Left cardiac atrium (tissue), 4 donors: ENCODE measurements around the gene TLE6. TPM values are rescaled to one million over a fixed set of nuclear protein-coding genes. Genes with fewer than 3 reads are reported as not detected.
"Not testable (repeated sequence)": the region's sequence is repeated elsewhere in the genome, so short reads cannot be mapped to it uniquely, and the experiment has no call there.

Experiments
- ATAC-seq, 2 donors: fragments of 200-7000 bp; cut with Tn5 transposase; one replicate each; pipeline ENCODE4 v1.9.1; 2020; ENCODE audit warnings: mild to moderate bottlenecking in 2 of 2, moderate library complexity in 2 of 2
- DNase-seq: peaks from one replicate; pipeline ENCODE4 v3.0.0-alpha.2; 2020
- intact Hi-C, 2 donors: fragments of 100-400 bp; cut with DNase I; formaldehyde crosslinking; loops; one replicate each; pipeline versions ENCODE4 v1.14.1 to v1.15.1; 2022 to 2023
- total RNA-seq, 2 donors: library from RNA; stranded (reverse); fragmentation: NEBNext Ultra II Directional; extraction: Animal tissue kit (Norgen Biotek cat#: 25700); gene quantifications; one replicate each; pipeline ENCODE4 v1.2.1, GENCODE V29; 2021
- donor health status: DM: no; HTN: yes; CAD: no.
- donor health status: DM: no; HTN: yes; CAD: no; lungs with severe emphysema.
- donor health status: DM: yes; HTN: yes; CAD: no.
- donor health status: Dilated cardiomyopathy.

Gene TLE6
- total RNA-seq, 2 donors from 2014 or later, result 0.65 to 1.9 TPM

DNA sequence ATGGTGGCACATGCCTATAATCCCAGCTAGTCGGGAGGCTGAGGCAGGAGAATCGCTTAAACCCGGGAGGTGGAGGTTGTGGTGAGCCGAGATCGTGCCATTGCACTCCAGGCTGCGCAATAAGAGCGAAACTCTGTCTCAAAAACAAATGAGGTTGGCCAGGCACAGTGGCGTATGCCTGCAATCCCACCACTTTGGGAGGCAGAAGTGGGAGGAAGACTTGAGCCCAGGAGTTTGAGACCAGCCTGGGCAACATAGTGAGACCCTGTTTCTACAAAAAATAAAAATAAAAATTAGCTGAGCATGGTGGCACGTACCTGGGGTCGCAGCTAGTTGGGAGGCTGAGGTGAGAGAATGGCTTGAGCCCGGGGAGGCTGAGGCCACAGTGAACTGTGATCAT lies 15.0 kb downstream of the TLE6 start:
- intact Hi-C loops, ATAC-seq, DNase-seq: not testable (repeated sequence)

DNA sequence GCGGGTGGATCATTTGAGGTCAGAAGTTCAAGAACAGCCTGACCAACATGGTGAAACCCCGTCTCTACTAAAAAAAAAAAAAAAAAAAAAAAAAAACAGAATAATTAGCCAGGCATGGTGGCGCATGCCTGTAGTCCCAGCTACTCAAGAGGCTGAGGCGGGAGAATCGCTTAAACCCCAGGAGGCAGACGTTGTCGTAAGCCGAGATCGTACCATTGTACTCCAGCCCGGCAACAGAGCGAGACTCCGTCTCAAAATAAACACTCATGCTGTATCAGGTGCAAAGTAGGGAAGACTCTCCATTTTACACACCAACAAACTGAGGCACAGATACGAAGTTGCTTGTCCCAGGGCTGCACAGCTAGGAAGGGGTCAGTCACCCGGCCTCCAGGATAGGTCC lies 15.6 kb downstream of the TLE6 start:
- intact Hi-C loops, result no loop called here
- ATAC-seq (no peak), DNase-seq (no peak)

DNA sequence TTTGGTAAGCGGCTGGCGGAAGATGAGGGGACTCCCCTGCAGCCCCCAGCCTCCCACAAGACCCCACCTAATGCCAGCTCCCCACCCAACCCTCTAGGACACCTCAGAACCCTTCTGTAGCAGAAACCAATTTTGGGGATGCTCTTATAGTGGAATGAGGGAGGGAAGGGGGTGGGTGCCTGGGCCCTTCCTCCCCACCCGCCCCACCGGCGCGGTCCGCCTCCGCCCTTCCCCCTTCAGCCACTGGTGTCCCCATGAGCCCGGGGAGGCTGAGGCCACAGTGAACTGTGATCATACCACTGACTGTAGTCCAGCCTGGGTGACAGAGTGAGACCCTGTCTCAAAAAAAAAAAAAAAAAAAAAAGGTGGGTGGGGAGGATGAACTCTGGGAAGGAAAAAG lies 16.2 kb downstream of the TLE6 start:
- intact Hi-C loops, result no loop called here
- DNase-seq, result no peak
- ATAC-seq, result no peak

- intact Hi-C loops, result no loop called here
- ATAC-seq (no peak), DNase-seq (no peak)
Observed at GRCh38 chr19:2994588-2995131, 17.3 kb downstream of the TLE6 start.

GRCh38 chr19:2997720-2998119 lies 20.4 kb downstream of the TLE6 start:
- DNase-seq (no peak), ATAC-seq (no peak)
- intact Hi-C loops, result no loop called here

- intact Hi-C loops, result no loop called here
- no peak for ATAC-seq
Observed at GRCh38 chr19:2998642-2999041, 21.3 kb downstream of the TLE6 start.

DNA sequence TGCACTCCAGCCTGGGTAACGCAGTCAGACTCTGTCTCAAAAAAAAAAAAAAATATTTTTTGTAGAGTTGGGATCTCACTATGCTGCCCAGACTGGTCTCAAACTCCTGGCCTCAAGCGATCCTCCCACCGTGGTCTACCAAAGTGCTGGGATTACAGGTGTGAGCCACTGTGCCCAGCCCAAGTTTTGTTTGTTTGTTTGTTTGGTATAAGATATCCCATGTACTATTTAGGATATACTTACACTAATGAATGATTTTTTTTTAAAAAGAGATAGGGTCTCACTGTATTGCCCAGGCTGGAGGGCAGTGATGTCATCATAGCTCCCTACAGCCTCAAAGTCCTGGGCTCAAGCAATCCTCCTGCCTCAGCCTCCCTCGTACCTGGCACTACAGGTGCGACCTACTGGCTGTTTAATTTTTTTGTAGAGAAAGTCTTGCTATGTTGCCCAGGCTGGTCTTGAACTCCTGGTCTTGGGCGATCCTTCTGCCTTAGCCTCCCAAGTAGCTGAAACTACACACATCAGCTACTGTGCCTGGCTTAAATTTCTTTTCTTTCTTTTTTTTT lies 24.0 kb downstream of the TLE6 start:
- ATAC-seq (no peak), DNase-seq (no peak)
- intact Hi-C loops, result no loop called here

More at GRCh38 chr19:2998642-2999041, 21.3 kb downstream of the TLE6 start:
- DNase-seq, result no peak

DNA sequence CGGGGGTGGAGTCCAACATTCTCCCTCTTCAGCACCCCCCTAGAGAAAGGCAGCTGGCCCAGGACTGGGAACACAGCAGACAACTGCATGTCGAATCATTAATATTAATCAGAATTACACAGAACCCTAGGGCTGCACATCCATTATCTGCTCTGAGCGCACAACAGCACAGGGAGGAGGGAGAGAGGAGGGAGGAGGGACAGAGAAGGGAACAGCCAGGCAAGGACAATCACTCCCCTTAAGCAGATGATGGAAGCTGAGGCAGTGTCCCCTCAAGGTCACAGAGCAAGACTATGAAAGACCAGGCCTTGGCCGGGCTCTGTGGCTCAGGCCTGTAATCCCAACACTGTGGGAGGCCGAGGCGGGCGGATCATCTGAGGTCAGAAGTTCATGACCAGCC lies 25.7 kb downstream of the TLE6 start:
- intact Hi-C loops, result no loop called here
- DNase-seq (no peak), ATAC-seq (no peak)

- DNase-seq, result no peak
- intact Hi-C loops, result no loop called here
- no peak for ATAC-seq
Observed at GRCh38 chr19:3004522-3004921, 27.2 kb downstream of the TLE6 start.

DNA sequence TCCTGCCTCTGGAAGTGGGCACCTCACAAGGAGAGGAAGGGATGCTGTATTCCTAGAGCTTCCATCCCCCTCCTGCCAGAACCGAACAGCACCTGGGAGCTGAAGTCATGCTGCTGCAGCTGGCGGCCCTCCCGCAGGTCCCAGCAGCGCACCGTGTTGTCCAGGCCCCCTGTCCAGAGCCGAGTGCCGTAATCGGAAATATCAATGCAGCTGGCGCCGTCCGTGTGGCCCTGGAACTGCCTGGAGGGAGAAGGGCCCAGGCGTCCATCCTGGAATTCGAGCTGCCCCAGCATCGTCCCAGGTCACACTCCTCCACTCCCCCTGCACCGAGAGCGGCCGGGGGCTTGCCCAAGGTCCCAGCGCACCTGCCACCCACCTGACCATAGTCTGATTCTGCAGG lies 28.0 kb downstream of the TLE6 start:
- ATAC-seq (no peak), DNase-seq (no peak)
- intact Hi-C loops, result no loop called here

DNA sequence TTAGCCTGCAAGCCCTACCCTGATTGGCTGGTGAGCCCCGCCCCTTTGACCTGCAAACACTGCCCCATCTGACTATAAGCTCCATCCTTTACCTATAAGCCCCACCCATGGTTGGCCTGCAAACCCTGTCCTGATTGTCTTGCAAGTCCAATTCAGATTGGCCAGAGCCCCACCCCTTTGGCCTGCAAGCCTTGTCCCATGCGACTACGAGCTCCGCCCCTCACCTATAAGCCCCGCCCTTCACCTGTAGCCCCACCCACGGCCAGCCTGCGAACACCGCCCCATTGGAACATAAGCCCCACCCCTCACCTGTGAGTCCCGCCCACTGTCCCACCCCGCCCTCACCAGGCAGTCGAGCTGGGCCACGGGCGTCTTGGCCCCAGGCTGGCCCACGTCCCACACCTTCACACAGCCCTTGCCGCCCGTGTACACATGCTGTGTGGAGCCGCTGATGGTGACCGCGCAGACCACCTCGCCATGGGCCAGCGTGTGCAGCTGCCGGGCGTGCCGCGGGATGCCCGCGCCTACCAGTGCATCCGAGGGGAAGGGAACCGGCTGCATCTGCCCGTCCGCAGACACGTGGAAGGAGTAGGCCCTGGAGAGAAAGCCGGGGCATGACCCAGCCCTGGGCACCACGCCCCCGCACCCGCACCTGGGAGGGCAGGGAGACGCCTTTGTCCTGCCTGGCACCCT lies 28.9 kb downstream of the TLE6 start:
- DNase-seq, result no peak
- intact Hi-C loops, result no loop called here
- ATAC-seq, result peak in 1 of 2 donors; percentile 10

- DNase-seq, result no peak
- intact Hi-C loops, result no loop called here
- no peak for ATAC-seq
Observed at GRCh38 chr19:3007975-3008374, 30.6 kb downstream of the TLE6 start.

DNA sequence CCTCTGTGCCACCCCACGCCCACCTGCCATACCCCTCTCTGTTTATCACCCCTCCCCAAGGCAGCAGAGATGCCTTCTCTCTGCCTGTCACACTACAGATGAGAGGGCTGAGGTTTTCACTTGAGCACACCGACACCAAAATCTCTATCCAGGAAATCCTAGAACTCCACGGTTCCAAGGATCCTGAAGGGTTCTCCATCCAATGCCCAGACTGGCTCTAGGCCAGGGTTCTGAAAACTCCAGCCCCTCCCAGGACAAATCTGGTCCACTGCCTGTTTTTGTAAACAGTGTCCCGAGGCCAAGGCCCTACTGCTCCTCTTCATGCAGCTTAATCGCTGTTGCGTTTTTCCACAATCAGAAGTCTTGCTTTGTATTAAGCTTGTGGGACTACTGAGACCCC lies 31.6 kb downstream of the TLE6 start:
- DNase-seq (no peak), ATAC-seq (no peak)
- intact Hi-C loops, result no loop called here

- no peak for ATAC-seq
- no peak for DNase-seq
- intact Hi-C loops, result no loop called here
Observed at GRCh38 chr19:3010871-3011270, 33.5 kb downstream of the TLE6 start.

- DNase-seq, intact Hi-C loops, ATAC-seq: not testable (repeated sequence)
Observed at GRCh38 chr19:3012059-3012458, 34.7 kb downstream of the TLE6 start.

DNA sequence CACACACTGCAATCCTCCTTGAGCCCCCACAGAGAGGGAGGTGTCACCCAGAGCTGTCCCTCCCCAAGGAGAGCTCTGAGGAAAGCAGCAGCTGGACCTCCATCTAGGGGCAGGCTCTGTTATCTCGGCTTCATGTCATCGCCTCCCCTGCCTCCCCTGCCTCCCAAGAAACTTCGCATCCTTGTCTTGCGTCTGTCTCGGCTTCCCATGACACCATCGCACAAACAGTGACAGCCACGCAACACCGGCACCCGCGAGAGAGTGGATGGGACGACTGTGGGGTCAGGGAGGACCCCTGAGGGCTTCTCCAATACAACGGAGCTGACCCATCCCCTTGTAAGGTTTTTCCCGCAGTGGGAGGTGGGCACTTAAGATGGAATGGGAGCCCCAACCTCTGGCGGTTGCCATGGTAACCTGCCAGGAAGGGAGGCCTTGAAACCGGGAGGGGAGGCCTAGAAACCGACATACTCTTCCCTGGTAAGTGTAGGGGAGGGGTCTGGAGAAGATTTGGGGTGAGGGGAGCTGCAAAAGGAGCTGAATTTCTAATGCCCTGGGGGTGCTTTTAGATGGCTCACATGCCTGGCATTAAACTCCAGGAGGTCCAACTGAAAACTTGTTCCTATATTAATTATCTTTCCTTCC lies 35.4 kb downstream of the TLE6 start:
- intact Hi-C loops, result no loop called here
- ATAC-seq (no peak), DNase-seq (no peak)

DNA sequence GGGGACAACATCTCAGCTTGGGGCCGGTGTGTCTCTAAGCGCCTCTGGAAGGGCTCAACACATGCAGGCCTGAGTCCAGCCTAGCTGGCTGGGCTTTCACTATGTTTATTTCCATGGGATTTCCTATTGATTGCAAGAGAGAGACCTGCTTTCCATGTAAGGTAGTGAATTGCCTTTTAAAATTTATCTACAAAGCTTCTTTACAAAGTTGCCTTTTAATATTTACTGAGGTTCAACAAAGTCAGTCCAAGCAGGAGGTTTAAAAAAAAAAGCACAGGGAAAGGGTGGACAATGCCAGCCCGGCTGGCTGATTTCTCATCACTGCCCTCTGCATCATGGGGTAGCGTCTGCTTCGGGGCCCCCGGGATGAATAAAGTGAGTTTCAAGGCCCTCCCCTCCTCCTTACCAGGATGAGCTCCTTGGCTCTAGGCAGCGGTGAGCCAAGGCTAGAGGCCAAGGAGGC lies 35.9 kb downstream of the TLE6 start:
- DNase-seq (no peak), ATAC-seq (no peak)
- intact Hi-C loops, result no loop called here

DNA sequence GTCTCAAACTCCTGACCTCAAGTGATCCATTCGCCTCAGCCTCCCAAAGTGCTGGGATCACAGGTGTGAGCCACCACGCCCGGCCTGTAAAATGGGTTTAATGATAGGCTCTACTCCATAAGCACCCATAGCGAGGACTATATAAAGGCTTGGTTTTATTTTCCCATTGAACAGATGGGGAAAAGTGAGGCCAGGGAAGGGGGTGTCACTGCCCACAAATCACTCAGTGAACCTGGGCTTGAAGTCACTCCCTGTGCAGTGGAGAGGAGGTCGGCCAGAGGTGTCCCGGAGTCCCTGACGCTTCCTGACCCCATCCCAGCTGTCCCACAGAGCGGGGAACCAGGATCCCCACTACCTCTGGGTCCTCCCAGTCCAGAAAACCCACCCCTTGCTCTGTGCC lies 36.8 kb downstream of the TLE6 start:
- DNase-seq (no peak), ATAC-seq (no peak)
- intact Hi-C loops, result no loop called here

GRCh38 chr19:3015126-3016057 lies 38.0 kb downstream of the TLE6 start:
- no peak for ATAC-seq
- DNase-seq, result no peak

More at GRCh38 chr19:3015126-3016057, 38.0 kb downstream of the TLE6 start:
- intact Hi-C loops, result no loop called here
